ENCODE data around the gene FAM107B. TPM values are rescaled to one million over a fixed set of nuclear protein-coding genes. Genes with fewer than 3 reads are reported as not detected.

The FAM107B gene
- total and polyA plus RNA-seq, 2 of the 13 experiments (the other 11 are each of a cell fraction or from before 2014, with no cell fraction given), result 15.7 to 24.8 TPM

DNA sequence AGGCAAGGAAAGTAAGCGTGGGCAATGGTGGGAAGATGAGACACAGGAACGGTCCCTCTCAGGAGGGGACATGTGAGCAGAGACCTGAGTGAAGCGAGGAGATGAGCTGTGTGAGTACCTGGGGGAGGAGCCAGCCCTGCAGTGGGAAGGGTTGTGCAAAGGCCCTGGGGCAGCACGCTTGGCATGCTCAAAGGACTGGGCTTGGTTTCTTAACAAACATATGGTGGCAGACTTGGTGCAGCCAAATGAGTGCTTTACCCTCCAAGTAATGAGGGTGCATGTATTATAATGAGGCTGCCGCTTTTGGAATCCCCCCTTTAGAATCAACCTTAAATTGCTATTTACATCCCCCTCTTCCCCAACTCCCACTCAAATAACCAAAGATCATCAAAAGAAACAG lies 291.3 kb downstream of the FAM107B start (continued):
- TF ChIP-seq, protein P1, sequence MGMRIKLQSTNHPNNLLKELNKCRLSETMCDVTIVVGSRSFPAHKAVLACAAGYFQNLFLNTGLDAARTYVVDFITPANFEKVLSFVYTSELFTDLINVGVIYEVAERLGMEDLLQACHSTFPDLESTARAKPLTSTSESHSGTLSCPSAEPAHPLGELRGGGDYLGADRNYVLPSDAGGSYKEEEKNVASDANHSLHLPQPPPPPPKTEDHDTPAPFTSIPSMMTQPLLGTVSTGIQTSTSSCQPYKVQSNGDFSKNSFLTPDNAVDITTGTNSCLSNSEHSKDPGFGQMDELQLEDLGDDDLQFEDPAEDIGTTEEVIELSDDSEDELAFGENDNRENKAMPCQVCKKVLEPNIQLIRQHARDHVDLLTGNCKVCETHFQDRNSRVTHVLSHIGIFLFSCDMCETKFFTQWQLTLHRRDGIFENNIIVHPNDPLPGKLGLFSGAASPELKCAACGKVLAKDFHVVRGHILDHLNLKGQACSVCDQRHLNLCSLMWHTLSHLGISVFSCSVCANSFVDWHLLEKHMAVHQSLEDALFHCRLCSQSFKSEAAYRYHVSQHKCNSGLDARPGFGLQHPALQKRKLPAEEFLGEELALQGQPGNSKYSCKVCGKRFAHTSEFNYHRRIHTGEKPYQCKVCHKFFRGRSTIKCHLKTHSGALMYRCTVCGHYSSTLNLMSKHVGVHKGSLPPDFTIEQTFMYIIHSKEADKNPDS (CRISPR knock-in tag; IDR thresholded peaks at IDR 0.05), result no peak
- no peak for TF ChIP-seq FOXC1 (CRISPR knock-in tag; IDR thresholded peaks at IDR 0.05; ENCODE audit: borderline replicate concordance)
- TF ChIP-seq ZKSCAN8 (CRISPR knock-in tag; IDR thresholded peaks at IDR 0.05; ENCODE audit: borderline replicate concordance), result no peak
- TF ChIP-seq KDM4B (CRISPR knock-in tag; IDR thresholded peaks at IDR 0.05), result no peak
- TF ChIP-seq ZNF607 (CRISPR knock-in tag; IDR thresholded peaks at IDR 0.05; ENCODE audit: borderline replicate concordance), result no peak
- TF ChIP-seq CCAR2 (optimal IDR thresholded peaks at IDR 0.05; ENCODE audit: low read depth, low read length), result no peak
- TF ChIP-seq, protein P2, sequence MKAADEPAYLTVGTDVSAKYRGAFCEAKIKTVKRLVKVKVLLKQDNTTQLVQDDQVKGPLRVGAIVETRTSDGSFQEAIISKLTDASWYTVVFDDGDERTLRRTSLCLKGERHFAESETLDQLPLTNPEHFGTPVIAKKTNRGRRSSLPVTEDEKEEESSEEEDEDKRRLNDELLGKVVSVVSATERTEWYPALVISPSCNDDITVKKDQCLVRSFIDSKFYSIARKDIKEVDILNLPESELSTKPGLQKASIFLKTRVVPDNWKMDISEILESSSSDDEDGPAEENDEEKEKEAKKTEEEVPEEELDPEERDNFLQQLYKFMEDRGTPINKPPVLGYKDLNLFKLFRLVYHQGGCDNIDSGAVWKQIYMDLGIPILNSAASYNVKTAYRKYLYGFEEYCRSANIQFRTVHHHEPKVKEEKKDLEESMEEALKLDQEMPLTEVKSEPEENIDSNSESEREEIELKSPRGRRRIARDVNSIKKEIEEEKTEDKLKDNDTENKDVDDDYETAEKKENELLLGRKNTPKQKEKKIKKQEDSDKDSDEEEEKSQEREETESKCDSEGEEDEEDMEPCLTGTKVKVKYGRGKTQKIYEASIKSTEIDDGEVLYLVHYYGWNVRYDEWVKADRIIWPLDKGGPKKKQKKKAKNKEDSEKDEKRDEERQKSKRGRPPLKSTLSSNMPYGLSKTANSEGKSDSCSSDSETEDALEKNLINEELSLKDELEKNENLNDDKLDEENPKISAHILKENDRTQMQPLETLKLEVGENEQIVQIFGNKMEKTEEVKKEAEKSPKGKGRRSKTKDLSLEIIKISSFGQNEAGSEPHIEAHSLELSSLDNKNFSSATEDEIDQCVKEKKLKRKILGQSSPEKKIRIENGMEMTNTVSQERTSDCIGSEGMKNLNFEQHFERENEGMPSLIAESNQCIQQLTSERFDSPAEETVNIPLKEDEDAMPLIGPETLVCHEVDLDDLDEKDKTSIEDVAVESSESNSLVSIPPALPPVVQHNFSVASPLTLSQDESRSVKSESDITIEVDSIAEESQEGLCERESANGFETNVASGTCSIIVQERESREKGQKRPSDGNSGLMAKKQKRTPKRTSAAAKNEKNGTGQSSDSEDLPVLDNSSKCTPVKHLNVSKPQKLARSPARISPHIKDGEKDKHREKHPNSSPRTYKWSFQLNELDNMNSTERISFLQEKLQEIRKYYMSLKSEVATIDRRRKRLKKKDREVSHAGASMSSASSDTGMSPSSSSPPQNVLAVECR (CRISPR knock-in tag; IDR thresholded peaks at IDR 0.05; ENCODE audit: borderline replicate concordance), result no peak
- no peak for TF ChIP-seq ZFYVE20 (CRISPR knock-in tag; IDR thresholded peaks at IDR 0.05; ENCODE audit: borderline replicate concordance, low read depth)
